Ishikawa (cell line): Measurements from ENCODE around the gene SLC41A1.

Source experiments
- REST ChIP-seq: IDR thresholded peaks from 2 replicates; pipeline ENCODE4 v1.6.1; 2012; ENCODE audit warnings: low read depth, mild to moderate bottlenecking
- TAF1 ChIP-seq: IDR thresholded peaks from 2 replicates; pipeline ENCODE4 v1.6.1; 2012; ENCODE audit warnings: low read depth, mild to moderate bottlenecking
- USF1 ChIP-seq: IDR thresholded peaks from 2 replicates; pipeline ENCODE4 v1.6.1; 2012
- ZBTB7A ChIP-seq: IDR thresholded peaks from 2 replicates; pipeline ENCODE4 v1.6.1; 2012; ENCODE audit warnings: low read depth

GRCh38 chr1:205858141-205858961 is 45.4 kb upstream of the SLC41A1 start:
- no peak for TF ChIP-seq TAF1
- TF ChIP-seq USF1: no peak
- TF ChIP-seq ZBTB7A: no peak
- TF ChIP-seq REST: no peak
